GM19240 (cell line): Measurements from ENCODE around the gene SH3GLB1.

Source experiments
- DNase-seq: peaks from one replicate; pipeline ENCODE4 v3.0.0; 2011; ENCODE audit warnings: low spot score; ENCODE audit not compliant: insufficient read length

Gene SH3GLB1

DNA sequence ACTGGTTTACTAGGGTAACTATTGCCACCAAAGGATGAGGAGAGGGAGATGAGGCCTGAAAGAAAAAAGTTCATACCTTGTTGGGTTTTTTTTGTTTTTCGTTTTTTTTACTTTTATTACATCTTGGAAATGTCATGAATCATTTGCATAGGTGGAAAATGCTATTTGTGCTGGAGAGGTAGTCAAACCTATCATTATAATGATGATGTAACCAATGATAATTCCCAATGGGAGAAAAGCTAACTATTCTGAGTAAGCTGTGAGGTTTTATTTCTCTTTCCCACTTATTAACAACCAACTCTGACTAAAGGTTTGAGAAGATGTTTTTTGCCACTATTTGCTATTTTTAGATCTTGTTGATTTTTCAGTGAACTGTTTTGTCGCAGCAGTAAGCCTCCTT is 29.0 kb downstream of the SH3GLB1 start:
- no peak for DNase-seq

- no peak for DNase-seq
Measured at GRCh38 chr1:86739648-86740509, 35.5 kb downstream of the SH3GLB1 start.

GRCh38 chr1:86741947-86742572 is 37.7 kb downstream of the SH3GLB1 start:
- no peak for DNase-seq

DNA sequence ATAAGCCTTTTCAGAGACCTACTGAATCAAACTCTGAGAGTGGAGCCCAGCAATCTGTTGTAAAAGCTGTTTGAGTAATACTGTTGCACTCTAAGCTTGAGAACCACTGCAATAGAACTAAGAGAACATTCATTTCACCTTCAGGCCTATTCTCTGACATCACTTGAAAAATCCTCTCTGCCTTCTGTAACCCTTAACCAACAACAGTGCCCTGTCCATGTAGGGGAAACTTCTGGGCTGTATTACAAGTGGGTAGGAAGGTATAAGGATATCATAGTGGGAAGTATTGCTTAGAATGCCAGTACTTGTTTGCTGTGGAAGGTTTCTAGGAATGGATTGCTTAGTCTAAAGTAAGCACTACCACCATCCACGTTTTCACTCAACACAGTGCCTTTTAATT is 42.9 kb downstream of the SH3GLB1 start:
- DNase-seq, result no peak

DNA sequence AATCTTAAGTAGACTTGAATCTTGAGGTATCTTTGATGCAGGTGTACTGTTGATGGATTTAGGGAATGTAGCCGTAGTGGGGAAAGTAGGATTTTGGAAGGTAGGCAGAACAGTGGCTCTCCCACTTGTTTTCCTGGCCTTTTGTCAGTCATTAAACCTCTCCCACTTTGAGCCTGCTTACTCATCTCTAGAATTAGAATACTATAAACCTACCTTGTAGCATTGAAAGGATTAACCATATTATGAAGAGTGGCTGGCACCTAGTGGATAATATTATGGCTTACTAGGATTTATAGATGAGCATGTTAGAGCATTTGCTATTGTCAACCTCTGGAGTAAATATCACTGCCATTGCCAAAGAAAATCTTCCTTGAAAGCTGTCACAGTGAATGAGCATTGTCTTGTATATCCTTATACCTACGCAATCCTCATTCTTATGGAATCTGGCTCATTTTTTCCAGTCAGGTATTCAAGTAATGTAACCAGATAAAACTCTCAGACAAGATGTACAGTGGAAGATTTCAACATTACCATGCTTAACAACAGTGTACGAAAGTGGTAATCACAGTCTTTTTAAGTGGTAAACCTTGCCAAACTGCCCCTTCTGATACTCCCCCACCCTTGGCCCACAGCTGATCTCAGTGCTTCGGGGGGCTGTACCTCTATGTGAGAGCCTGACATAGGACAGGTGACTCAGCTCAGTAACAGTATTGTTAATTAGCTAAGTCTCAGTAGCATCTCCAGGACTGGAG is 44.4 kb downstream of the SH3GLB1 start:
- DNase-seq, result no peak

- no peak for DNase-seq
Measured at GRCh38 chr1:86750076-86750475, 45.7 kb downstream of the SH3GLB1 start.

DNA sequence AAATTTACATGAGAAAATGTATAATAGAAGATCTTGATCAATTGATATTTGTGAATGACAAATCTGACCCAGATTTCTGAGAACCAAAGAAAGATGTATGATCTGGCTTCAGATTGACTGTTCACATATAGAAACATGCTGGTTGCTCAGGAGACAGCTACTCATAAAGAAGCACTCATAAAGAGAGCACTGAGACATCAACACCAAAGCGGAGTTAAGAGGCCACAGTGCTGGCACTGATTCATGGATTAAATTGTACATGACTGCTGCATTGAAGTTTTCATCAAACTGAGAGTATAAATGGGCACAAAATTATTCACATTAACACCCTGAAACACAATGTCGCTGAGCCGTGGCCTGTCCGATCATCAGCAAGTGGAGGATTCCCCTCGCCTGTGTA is 46.2 kb downstream of the SH3GLB1 start:
- DNase-seq, result no peak

DNA sequence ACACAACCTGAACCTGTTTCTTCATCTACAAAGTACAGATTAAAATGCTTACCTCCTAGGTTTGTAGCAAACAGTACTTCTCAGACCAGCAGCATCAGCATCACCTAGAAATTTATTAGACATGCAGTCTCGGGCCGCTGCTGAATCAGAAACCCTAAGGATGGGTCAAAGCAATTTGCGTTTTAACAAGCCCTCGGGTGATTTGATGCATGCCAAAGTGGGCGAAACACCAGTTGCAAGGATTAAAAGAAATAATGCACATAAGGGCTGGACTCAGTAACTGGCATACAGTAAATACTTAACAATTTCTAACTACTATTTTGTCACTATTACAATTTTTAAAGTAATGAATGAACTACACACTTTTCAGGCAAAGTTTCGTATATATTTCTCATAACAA is 47.5 kb downstream of the SH3GLB1 start:
- no peak for DNase-seq

DNA sequence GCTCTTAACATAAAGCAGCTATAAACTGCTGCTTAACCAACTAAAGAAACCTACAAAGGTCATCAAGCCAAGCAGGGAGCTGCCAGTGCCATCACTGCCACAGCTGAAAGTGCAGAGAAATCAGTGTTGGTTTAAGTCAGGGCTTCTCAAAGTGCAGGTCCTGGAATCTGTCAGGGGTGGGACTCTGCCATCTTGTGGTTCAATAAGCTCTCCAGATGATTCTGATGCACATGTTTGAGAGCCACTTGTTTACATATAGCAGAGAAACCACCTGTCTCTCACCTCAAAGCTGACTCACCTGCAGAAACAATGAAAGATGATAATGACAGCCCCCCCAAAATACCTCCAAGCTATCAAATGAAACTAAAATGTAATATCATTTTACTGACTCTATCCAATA is 49.3 kb downstream of the SH3GLB1 start:
- no peak for DNase-seq

GRCh38 chr1:86754265-86754974 is 50.0 kb downstream of the SH3GLB1 start:
- no peak for DNase-seq

- no peak for DNase-seq
Measured at GRCh38 chr1:86756062-86756406, 51.7 kb downstream of the SH3GLB1 start.

DNA sequence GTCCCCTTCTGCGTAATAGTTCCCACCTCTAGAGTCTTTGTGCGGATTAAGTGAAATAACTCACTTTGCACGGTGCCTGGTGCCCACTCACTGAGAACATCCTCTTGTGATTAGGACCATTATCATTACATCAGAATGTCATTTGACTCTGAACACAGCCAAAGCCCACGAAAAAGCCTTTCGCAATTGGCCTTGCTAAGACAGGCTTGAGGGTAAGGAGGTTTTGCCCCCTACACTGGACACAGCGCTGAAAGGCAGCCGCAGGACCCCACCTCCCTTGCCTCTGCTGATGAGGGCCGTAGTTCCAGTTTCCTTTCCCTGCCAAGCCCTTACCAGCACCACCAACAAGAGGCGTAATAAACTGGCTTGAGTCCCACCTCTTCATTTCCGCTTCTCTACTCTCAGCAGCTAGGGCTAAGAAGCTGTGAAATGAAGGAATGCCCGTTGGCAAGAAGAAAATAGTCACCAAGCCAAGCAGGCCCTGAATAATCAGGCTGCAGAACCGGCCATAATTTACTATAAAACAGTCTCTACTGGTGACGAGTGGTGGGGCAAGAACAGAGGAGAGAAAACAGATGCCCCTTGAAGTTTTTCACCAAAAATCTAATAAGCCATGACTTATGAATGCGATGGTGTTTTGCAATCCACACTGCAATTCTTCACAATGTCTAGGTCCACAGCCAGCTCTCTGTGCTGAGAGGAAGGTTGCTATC is 53.1 kb downstream of the SH3GLB1 start:
- DNase-seq, result no peak

DNA sequence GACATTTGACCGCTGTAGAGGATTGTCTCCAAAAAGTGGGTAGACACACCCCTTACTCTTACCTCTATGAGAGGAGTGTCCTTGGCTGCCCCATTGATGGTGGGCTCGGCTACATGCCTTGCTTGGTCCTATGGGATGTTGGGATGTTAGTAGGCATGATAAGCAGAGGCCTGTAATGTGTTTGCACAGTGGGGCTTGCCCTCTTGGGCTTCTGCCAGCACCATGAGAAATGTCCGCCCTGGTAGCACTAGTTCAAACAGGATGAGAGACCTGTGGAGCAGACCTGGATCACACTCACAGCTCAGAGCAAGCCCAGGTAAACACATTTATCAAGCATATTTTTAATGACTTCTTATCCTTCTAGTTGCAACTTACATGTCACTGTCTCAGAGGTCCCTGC is 54.2 kb downstream of the SH3GLB1 start:
- no peak for DNase-seq

GRCh38 chr1:86760199-86760598 is 55.8 kb downstream of the SH3GLB1 start:
- DNase-seq, result no peak

DNA sequence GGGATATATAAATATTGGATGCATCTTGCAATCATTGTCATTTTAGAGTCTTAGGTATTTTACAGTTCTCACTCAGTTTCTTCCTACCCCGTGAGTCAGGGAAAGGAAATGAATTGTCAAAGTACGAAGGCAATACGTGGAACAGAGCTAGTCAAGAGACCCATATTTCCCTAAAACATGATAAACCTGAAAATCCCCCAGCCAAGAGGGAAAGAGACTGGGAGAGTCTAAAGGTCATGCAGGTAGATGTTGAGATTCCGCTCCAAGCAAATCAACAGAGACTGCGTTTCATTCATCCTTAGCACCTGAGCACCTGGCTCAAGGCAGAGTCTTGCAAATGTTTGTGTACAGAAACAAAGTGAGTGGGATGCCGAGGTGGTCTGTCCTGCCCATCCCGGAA is 58.0 kb downstream of the SH3GLB1 start:
- no peak for DNase-seq

DNA sequence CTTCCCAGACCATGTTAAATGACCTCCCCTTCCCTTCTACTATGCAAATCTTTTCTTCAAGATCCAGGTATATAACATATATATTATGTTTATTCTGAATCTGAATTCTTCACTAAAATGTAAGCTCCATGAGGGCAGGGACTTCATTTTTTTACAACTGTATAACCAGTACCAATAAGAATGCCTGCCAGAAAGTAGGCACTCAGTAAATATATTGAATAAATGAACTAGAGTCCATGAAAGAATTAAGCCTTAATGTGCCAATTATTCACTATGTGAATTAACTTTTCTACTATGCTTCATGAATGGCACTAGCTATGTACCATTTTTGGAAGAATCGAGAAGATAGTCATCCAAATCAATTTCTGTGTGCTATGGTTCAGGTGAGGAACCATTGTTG is 60.1 kb downstream of the SH3GLB1 start:
- no peak for DNase-seq

- DNase-seq, result no peak
Measured at GRCh38 chr1:86765073-86765472, 60.7 kb downstream of the SH3GLB1 start.

DNA sequence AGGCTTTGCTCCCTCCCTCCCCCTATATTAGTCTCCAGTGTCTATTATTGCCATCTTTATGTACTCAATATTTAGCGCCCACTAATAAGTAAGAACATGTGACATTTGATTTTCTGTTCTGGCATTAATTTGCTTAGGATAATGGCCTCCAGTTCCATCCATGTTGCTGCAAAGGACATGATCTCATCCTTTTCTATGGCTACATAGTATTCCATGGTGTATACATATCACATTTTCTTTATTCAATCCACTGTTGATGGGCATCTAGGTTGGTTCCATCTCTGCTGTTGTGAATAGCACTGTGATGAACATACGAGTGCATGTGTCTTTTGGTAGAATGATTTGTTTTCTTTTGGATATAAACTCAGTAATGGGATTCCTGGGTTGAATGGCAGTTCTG is 61.3 kb downstream of the SH3GLB1 start:
- no peak for DNase-seq

DNA sequence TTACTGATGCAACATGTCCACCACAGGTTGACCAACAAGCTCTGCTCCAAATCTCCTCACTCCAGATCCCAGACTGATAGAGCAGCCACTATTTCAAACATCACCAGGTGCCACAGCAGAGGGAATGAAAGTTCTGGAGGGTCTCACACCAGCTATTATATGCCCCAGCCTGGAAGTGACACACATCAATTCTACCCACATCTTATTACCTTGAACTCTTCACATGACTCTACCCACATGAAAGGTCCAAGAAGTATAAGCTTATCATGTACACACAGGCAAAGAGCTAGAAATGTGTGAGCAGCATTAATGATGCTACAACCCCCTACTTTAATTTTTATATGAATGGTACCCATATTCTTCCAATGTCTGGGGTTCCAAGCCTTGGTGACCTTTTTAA is 64.2 kb downstream of the SH3GLB1 start:
- DNase-seq, result no peak

GRCh38 chr1:86769065-86769464 is 64.7 kb downstream of the SH3GLB1 start:
- DNase-seq, result no peak
